AG10803 (cell line): Measurements from ENCODE around the gene OTULIN.
A peak's percentile ranks its signal among the peaks of the same experiment; 100 is the strongest.

Experiments used
- DNase-seq: peaks from one replicate; pipeline ENCODE4 v3.0.0; 2010; ENCODE audit warnings: low read depth
- H3K4me3 ChIP-seq: 2 replicates; pipeline ENCODE4 v1.5.1; 2011; ENCODE audit warnings: mild to moderate bottlenecking, low read length, control low read depth
- CTCF ChIP-seq: conservative IDR thresholded peaks from 2 replicates; pipeline ENCODE4 v1.5.1; 2011; ENCODE audit warnings: mild to moderate bottlenecking, low read length, control low read depth, inconsistent platforms

OTULIN gene

GRCh38 chr5:14715481-14715880 lies 51.0 kb downstream of the OTULIN start:
- TF ChIP-seq CTCF = no peak
- H3K4me3 ChIP-seq = no peak overlapping the region
- DNase-seq = peak; percentile 58

- H3K4me3 ChIP-seq = no peak overlapping the region
Observed at GRCh38 chr5:14716755-14717752, 52.5 kb downstream of the OTULIN start.

GRCh38 chr5:14718778-14719177 lies 54.3 kb downstream of the OTULIN start:
- DNase-seq = no peak
- TF ChIP-seq CTCF = no peak
- H3K4me3 ChIP-seq = no peak overlapping the region

More at GRCh38 chr5:14716755-14717752, 52.5 kb downstream of the OTULIN start:
- TF ChIP-seq CTCF = no peak
- no peak for DNase-seq

- H3K4me3 ChIP-seq = no peak overlapping the region
- no peak for TF ChIP-seq CTCF
- DNase-seq = peak; percentile 62
Observed at GRCh38 chr5:14720236-14720923, 55.9 kb downstream of the OTULIN start.

- DNase-seq = no peak
- no peak overlapping the region for H3K4me3 ChIP-seq
- TF ChIP-seq CTCF = no peak
Observed at GRCh38 chr5:14721990-14722656, 57.6 kb downstream of the OTULIN start.

- H3K4me3 ChIP-seq = no peak overlapping the region
- no peak for DNase-seq
- no peak for TF ChIP-seq CTCF
Observed at GRCh38 chr5:14722923-14723322, 58.4 kb downstream of the OTULIN start.
